Fibroblast of lung (primary cell): ENCODE data around the gene ROMO1.

ENCODE experiments used
- EZH2 ChIP-seq: IDR thresholded peaks from 2 replicates; pipeline ENCODE4 v1.5.1; 2012; ENCODE audit warnings: low read length, control low read depth, mild to moderate bottlenecking; ENCODE audit errors: missing control alignments
- TF ChIP-seq, protein P1 (sequence below), 2 donors: IDR thresholded peaks in 1 of 2; conservative IDR thresholded peaks in 1 of 2; 1 replicate in 1 of 2; 2 replicates in 1 of 2; pipeline ENCODE4 v1.5.1; 2011 to 2012; ENCODE audit warnings: low read length in 2 of 2, control low read depth in 1 of 2, inconsistent platforms in 1 of 2, low read depth in 1 of 2, mild to moderate bottlenecking in 1 of 2

DNA sequence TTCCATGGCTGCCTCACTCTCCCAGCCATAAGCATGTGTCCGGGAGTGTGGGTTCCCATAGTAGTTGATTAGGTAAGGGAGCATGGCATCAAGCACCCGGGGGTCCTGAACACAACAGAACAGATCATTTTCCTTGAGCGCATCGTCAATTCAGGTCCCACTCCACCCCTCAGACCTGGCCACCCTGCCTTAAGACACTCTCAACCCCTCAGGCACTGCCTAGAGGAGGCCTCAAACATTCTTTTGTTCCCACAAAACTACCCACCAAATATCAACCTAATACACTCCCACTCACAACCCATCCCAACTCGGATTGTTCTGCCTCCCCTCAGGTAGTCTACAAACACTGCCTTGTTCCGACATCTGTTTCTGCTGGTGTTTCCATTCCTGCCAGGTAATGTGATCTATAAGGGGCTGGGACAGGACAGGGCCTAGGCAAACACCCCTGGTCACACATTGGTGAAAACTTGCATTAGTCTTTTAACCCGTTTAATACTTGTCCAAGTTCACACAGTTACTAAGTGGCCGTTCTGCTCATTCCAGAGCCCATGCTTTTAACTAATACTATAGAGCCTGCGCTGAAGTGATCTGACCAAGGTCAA is 1.4 kb upstream of the ROMO1 start:
- no peak for TF ChIP-seq EZH2
- TF ChIP-seq, protein P1, sequence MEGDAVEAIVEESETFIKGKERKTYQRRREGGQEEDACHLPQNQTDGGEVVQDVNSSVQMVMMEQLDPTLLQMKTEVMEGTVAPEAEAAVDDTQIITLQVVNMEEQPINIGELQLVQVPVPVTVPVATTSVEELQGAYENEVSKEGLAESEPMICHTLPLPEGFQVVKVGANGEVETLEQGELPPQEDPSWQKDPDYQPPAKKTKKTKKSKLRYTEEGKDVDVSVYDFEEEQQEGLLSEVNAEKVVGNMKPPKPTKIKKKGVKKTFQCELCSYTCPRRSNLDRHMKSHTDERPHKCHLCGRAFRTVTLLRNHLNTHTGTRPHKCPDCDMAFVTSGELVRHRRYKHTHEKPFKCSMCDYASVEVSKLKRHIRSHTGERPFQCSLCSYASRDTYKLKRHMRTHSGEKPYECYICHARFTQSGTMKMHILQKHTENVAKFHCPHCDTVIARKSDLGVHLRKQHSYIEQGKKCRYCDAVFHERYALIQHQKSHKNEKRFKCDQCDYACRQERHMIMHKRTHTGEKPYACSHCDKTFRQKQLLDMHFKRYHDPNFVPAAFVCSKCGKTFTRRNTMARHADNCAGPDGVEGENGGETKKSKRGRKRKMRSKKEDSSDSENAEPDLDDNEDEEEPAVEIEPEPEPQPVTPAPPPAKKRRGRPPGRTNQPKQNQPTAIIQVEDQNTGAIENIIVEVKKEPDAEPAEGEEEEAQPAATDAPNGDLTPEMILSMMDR (conservative IDR thresholded peaks at IDR 0.05 in 1 of 2, IDR thresholded peaks at IDR 0.05 in 1 of 2; ENCODE audit: low read depth in 1 of 2, low read length in 2 of 2), result no peak
